Spleen (tissue), 11 donors: ENCODE measurements around the gene SLC13A5. TPM values are rescaled to one million over a fixed set of nuclear protein-coding genes. Genes with fewer than 3 reads are reported as not detected.

ENCODE experiments used
- DNase-seq: peaks from one replicate; pipeline ENCODE4 v3.0.0-alpha.2; 2020
- H3K27ac ChIP-seq, 8 donors: fragments of 200-600 bp; sonication (generic) in 7 of 8; 1 replicate in 4 of 8; 2 replicates in 4 of 8; pipeline versions ENCODE4 v1.5.0 to v1.8.0; 2016 to 2021; ENCODE audit warnings: inconsistent platforms in 4 of 8, mild to moderate bottlenecking in 4 of 8, moderate library complexity in 1 of 8
- H3K27me3 ChIP-seq, 7 donors: fragments of 200-600 bp; sonication (generic) in 6 of 7; replicated peaks in 1 of 7; 1 replicate in 4 of 7; 2 replicates in 3 of 7; pipeline versions ENCODE4 v1.5.0 to v1.8.0; 2016 to 2021; ENCODE audit warnings: inconsistent platforms in 3 of 7, mild to moderate bottlenecking in 1 of 7
- H3K36me3 ChIP-seq, 6 donors: fragments of 200-600 bp; sonication (generic) in 5 of 6; 1 replicate in 4 of 6; 2 replicates in 2 of 6; pipeline versions ENCODE4 v1.5.0 to v1.8.0; 2016 to 2021; ENCODE audit warnings: inconsistent platforms in 2 of 6
- H3K4me1 ChIP-seq, 6 donors: fragments of 200-600 bp; sonication (generic) in 5 of 6; 1 replicate in 3 of 6; 2 replicates in 3 of 6; pipeline versions ENCODE4 v1.5.0 to v1.8.0; 2016 to 2021; ENCODE audit warnings: inconsistent platforms in 3 of 6
- H3K4me3 ChIP-seq, 8 donors: fragments of 200-600 bp; sonication (generic) in 7 of 8; 1 replicate in 4 of 8; 2 replicates in 4 of 8; pipeline versions ENCODE4 v1.5.0 to v1.8.0; 2016 to 2021; ENCODE audit warnings: inconsistent platforms in 4 of 8, mild to moderate bottlenecking in 4 of 8, moderate library complexity in 2 of 8
- H3K9me3 ChIP-seq, 8 donors: fragments of 200-600 bp; sonication (generic) in 7 of 8; 1 replicate in 4 of 8; 2 replicates in 4 of 8; pipeline versions ENCODE4 v1.5.0 to v1.8.0; 2016 to 2021; ENCODE audit warnings: inconsistent platforms in 4 of 8
- CTCF ChIP-seq, 11 experiments: fragments of 200-600 bp in 7 of 11; fragments of 450-650 bp in 4 of 11; sonication (generic) in 4 of 11; IDR thresholded peaks in 8 of 11; conservative IDR thresholded peaks in 3 of 11; 1 replicate in 7 of 11; 2 replicates in 4 of 11; pipeline versions ENCODE4 v1.4.0 to v1.8.0; 2016 to 2021; ENCODE audit warnings: antibody characterized with exemption in 11 of 11, inconsistent platforms in 4 of 11, mild to moderate bottlenecking in 1 of 11
- POLR2A ChIP-seq, 3 donors: fragments of 450-650 bp; IDR thresholded peaks; one replicate each; pipeline ENCODE4 v1.5.1; 2017; ENCODE audit warnings: antibody characterized with exemption in 3 of 3, mild to moderate bottlenecking in 1 of 3
- POLR2AphosphoS5 ChIP-seq, 3 donors: sonication (generic); formaldehyde crosslinking; IDR thresholded peaks; one replicate each; pipeline ENCODE4 v1.5.1; 2017; ENCODE audit warnings: antibody characterized with exemption in 3 of 3
- WGBS, 5 donors: extraction: QIAGEN DNeasy Blood & Tissue Kit in 3 of 5; methylation state at CpG; one replicate each; pipeline versions ENCODE4 v1.1.5 to v1.1.7; 2013 to 2018; 5-methylcytosine and 5-hydroxymethylcytosine counted together
- intact Hi-C: fragments of 100-400 bp; cut with DNase I; formaldehyde crosslinking; loops from one replicate; pipeline ENCODE4 v1.15.0; 2023; ENCODE audit warnings: low total_unique reads
- polyA plus RNA-seq, 3 donors: library from polyadenylated mRNA; stranded (reverse); fragments of 200-250 nt; gene quantifications; one replicate each; pipeline ENCODE4 v1.2.1, GENCODE V29; 2013
- total RNA-seq, 7 donors: library from RNA; depleted of rRNA in 3 of 7; stranded (reverse); fragments of >200 nt in 3 of 7; fragmentation: NEBNext Ultra II Directional in 4 of 7; extraction: Animal tissue kit (Norgen Biotek cat#: 25700) in 4 of 7; gene quantifications; one replicate each; pipeline versions ENCODE4 v1.1.0 to v1.2.1, GENCODE V29; 2016 to 2021
- donor health status: healthy with polysubstance abuse.
- donor health status: DM: no; HTN: no; CAD: no; lungs with moderate emphysema.
- donor health status: DM: no; HTN: no; CAD: no.
- donor health status: Bipolar disorder and iron deficiency.
- donor health status: healthy.
- donor health status: DM: no; HTN: no; CAD: no.
- donor health status: DM: yes; HTN: yes; CAD: no.

Gene SLC13A5
- total and polyA plus RNA-seq, 10 donors = 1.0 to 18.4 (median 5.4) TPM

- no peaks in the 10 kb centered on the region for H3K36me3 ChIP-seq
- no peaks in the 10 kb centered on the region for H3K9me3 ChIP-seq
- TF ChIP-seq CTCF (IDR thresholded peaks at IDR 0.05 in 8 of 11, conservative IDR thresholded peaks at IDR 0.05 in 3 of 11) (no peak), POLR2A (IDR thresholded peaks at IDR 0.05) (no peak), POLR2AphosphoS5 (IDR thresholded peaks at IDR 0.05) (no peak)
- 84 to 94% (median 87%) methylated on average over 8 of the region's 8 CpGs for WGBS, 5 donors
- H3K4me1 ChIP-seq = peaks cover 0 to 21% (median 5%) of the 10 kb centered on the region in 6 donors
- peaks cover 0 to 70% (median under 1%) of the 10 kb centered on the region in 7 donors for H3K27me3 ChIP-seq
- DNase-seq = no peak
- no peak overlapping the region for H3K27ac ChIP-seq
- no peak overlapping the region for H3K4me3 ChIP-seq
- intact Hi-C loops = no loop called here
Measured at GRCh38 chr17:6706996-6707395, 6.2 kb downstream of the SLC13A5 start.

GRCh38 chr17:6706499-6706898 lies 6.7 kb downstream of the SLC13A5 start:
- Histone ChIP-seq H3K27me3 (peaks cover 0 to 70% (median 0%) of the 10 kb centered on the region in 7 donors), H3K9me3 (no peaks in the 10 kb centered on the region), H3K4me3 (no peak overlapping the region), H3K36me3 (no peaks in the 10 kb centered on the region), H3K4me1 (peaks cover 0 to 20% (median 5%) of the 10 kb centered on the region in 6 donors), H3K27ac (no peak overlapping the region)
- intact Hi-C loops = no loop called here
- DNase-seq = no peak
- no peak for TF ChIP-seq CTCF (IDR thresholded peaks at IDR 0.05 in 8 of 11, conservative IDR thresholded peaks at IDR 0.05 in 3 of 11)
- no peak for TF ChIP-seq POLR2AphosphoS5 (IDR thresholded peaks at IDR 0.05)
- TF ChIP-seq POLR2A (IDR thresholded peaks at IDR 0.05) = no peak
- WGBS, 5 donors = 86 to 95% (median 91%) methylated on average over 3 to 14 of the region's 14 CpGs

GRCh38 chr17:6704470-6705052 lies 8.6 kb downstream of the SLC13A5 start:
- Histone ChIP-seq H3K27me3 (peaks cover 0 to 62% (median 0%) of the 10 kb centered on the region in 7 donors), H3K4me3 (no peak overlapping the region), H3K27ac (no peak overlapping the region), H3K9me3 (no peaks in the 10 kb centered on the region), H3K4me1 (peaks cover 0 to 8% (median 3%) of the 10 kb centered on the region in 6 donors), H3K36me3 (no peaks in the 10 kb centered on the region)
- WGBS, 5 donors = 77 to 91% (median 83%) methylated on average over 6 of the region's 6 CpGs
- intact Hi-C loops = no loop called here
- TF ChIP-seq POLR2AphosphoS5 (IDR thresholded peaks at IDR 0.05) = no peak
- TF ChIP-seq CTCF (IDR thresholded peaks at IDR 0.05 in 8 of 11, conservative IDR thresholded peaks at IDR 0.05 in 3 of 11) = no peak
- no peak for TF ChIP-seq POLR2A (IDR thresholded peaks at IDR 0.05)
- DNase-seq = no peak

- Histone ChIP-seq H3K4me1 (peaks cover 0 to 8% (median 3%) of the 10 kb centered on the region in 6 donors), H3K27ac (no peak overlapping the region), H3K4me3 (no peak overlapping the region), H3K9me3 (no peaks in the 10 kb centered on the region), H3K36me3 (no peaks in the 10 kb centered on the region), H3K27me3 (peaks cover 0 to 56% (median 0%) of the 10 kb centered on the region in 7 donors)
- TF ChIP-seq POLR2A (IDR thresholded peaks at IDR 0.05) (no peak), POLR2AphosphoS5 (IDR thresholded peaks at IDR 0.05) (no peak), CTCF (IDR thresholded peaks at IDR 0.05 in 8 of 11, conservative IDR thresholded peaks at IDR 0.05 in 3 of 11) (no peak)
- 88 to 97% (median 94%) methylated on average over 8 to 10 of the region's 10 CpGs for whole genome bisulfite sequencing, 5 donors
- no peak for DNase-seq
- intact Hi-C loops = no loop called here
Measured at GRCh38 chr17:6703751-6704150, 9.4 kb downstream of the SLC13A5 start.
